ENCODE results near the gene FOXL3.
"Not testable (repeated sequence)": the region's sequence is repeated elsewhere in the genome, so short reads cannot be mapped to it uniquely, and the experiment has no call there.

GRCh38 chr7:243580-243978, 46.4 kb upstream of the FOXL3 start:
- not testable (repeated sequence) for TF ChIP-seq NRF1 (IDR thresholded peaks at IDR 0.05; ENCODE audit: low read depth, low read length); GABPA (IDR thresholded peaks at IDR 0.05; ENCODE audit: low read depth); CTCF (IDR thresholded peaks at IDR 0.05); REST (IDR thresholded peaks at IDR 0.05; ENCODE audit: low read depth, low read length); GATA2 (CRISPR knock-in tag; IDR thresholded peaks at IDR 0.05); RAD21 (IDR thresholded peaks at IDR 0.05; ENCODE audit: low read length)
